Ovary (tissue), 9 donors: ENCODE results near the gene TEX36. TPM values are rescaled to one million over a fixed set of nuclear protein-coding genes. Genes with fewer than 3 reads are reported as not detected.

Source experiments
- DNase-seq, 5 donors: peaks; one replicate each; pipeline ENCODE4 v3.0.0-alpha.2; 2019 to 2020
- H3K27ac ChIP-seq, 2 donors: fragments of 200-600 bp; one replicate each; pipeline versions ENCODE4 v1.5.1 to v1.8.0; 2019 to 2022
- H3K27me3 ChIP-seq: fragments of 200-600 bp; one replicate; pipeline ENCODE4 v1.8.0; 2022
- H3K36me3 ChIP-seq: fragments of 200-600 bp; sonication (generic); one replicate; pipeline ENCODE4 v1.5.1; 2019
- H3K4me1 ChIP-seq: one replicate; pipeline ENCODE4 v1.8.1; 2013; ENCODE audit warnings: mild to moderate bottlenecking, moderate library complexity; ENCODE audit not compliant: insufficient read depth
- H3K4me3 ChIP-seq: fragments of 200-600 bp; sonication (generic); one replicate; pipeline ENCODE4 v1.5.1; 2017
- H3K9me3 ChIP-seq, 2 donors: fragments of 200-600 bp in 1 of 2; sonication (generic) in 1 of 2; one replicate each; pipeline versions ENCODE4 v1.5.1 to v1.8.1; 2013 to 2019; ENCODE audit warnings: mild to moderate bottlenecking in 1 of 2, moderate library complexity in 1 of 2
- CTCF ChIP-seq, 3 donors: fragments of 450-650 bp in 2 of 3; fragments of 200-600 bp in 1 of 3; IDR thresholded peaks; one replicate each; pipeline versions ENCODE4 v1.5.1 to v1.8.0; 2016 to 2022; ENCODE audit warnings: antibody characterized with exemption in 3 of 3, mild to moderate bottlenecking in 1 of 3
- EP300 ChIP-seq: sonication (generic); formaldehyde crosslinking; IDR thresholded peaks from one replicate; pipeline ENCODE4 v1.6.1; 2017; ENCODE audit warnings: antibody characterized with exemption
- POLR2A ChIP-seq: fragments of 450-650 bp; IDR thresholded peaks from one replicate; pipeline ENCODE4 v1.6.1; 2017; ENCODE audit warnings: antibody characterized with exemption, mild to moderate bottlenecking, moderate library complexity
- WGBS, 3 donors: extraction: QIAGEN DNeasy Blood & Tissue Kit in 1 of 3; methylation state at CpG; one replicate each; pipeline versions ENCODE4 v1.1.5 to v1.1.7; 2013 to 2017; 5-methylcytosine and 5-hydroxymethylcytosine counted together
- intact Hi-C, 4 donors: fragments of 100-400 bp; cut with DNase I; formaldehyde crosslinking; loops; one replicate each; pipeline versions ENCODE4 v1.11.0 to v1.15.1; 2022 to 2023
- polyA plus RNA-seq, 2 donors: library from polyadenylated mRNA; stranded (reverse); fragments of 200-250 nt in 1 of 2; fragments of 350-450 nt in 1 of 2; fragmentation: Illumina TruSeq in 1 of 2; extraction: RNeasy Lipid Tissue Mini Kit (QIAGEN cat#74804) in 1 of 2; gene quantifications; one replicate each; pipeline ENCODE4 v1.2.3, GENCODE V29; 2013 to 2014
- total RNA-seq, 7 donors: library from RNA; depleted of rRNA in 2 of 7; stranded (reverse); fragments of >200 nt in 2 of 7; fragmentation: NEBNext Ultra II Directional in 3 of 7; extraction: Animal tissue kit (Norgen Biotek cat#: 25700) in 3 of 7; gene quantifications; one replicate each; pipeline versions ENCODE4 v1.1.0 to v1.2.4, GENCODE V29; 2016 to 2023
- donor health status: DM: no; HTN: no; CAD: no; lungs with moderate emphysema.
- donor health status: DM: no; HTN: no; CAD: no.
- donor health status: Bipolar disorder and iron deficiency.
- donor health status: DM: yes; HTN: yes; CAD: no.
- donor health status: DM: no; HTN: no; CAD: no.
- donor health status: DM: yes; HTN: yes; CAD: no.

TEX36 gene
- total and polyA plus RNA-seq, 9 donors, result not detected

DNA sequence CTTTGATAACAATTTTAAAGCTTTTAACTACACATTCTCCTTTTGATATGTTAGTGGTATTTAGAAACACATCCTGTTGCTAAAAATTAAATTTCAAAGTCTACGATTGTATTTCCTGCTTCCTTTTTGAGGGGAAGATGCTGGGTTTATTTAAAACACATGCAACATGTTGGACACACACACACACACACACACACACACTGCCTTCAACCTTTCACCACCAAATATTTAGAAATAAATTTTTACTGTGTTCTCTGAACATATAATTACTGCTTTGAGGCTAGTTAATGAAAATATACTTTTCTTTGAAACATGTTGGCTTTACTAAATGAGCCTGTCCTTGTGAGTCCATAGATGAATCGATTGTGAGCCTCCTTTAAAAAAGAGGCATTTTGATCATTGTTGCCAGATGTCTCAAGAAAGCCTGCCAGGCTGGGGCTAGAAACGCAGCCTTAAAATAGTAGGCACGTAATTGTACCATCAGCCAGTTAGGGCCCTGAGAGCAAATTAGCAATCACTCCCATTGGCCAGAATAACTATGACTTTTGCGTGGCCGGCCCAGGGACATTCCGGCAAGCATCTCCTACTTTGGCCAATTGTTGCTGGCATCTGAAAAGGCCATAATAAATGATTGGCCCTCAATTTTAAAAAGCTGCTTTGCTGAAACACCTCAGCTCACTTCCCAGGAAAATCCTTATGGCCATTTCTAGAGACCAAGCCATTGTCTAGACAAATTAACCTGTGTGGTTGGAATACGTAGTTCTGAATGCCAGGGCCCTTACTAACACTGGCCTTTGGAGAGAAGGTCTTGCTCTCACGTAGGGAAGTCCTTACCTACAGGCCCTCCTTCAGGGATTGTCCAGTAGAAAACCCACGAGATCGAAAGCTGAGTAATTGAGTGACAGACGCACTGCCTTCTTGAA lies 9.9 kb upstream of the TEX36 start:
- no peaks in the 10 kb centered on the region for H3K27me3 ChIP-seq
- TF ChIP-seq EP300, result no peak
- TF ChIP-seq CTCF (IDR thresholded peaks at IDR 0.05), result no peak
- no peak for TF ChIP-seq POLR2A
- H3K36me3 ChIP-seq, result no peaks in the 10 kb centered on the region
- no peaks in the 10 kb centered on the region for H3K9me3 ChIP-seq
- no peak overlapping the region for H3K4me3 ChIP-seq
- intact Hi-C loops, result no loop called here
- DNase-seq, result no peak
- 78 to 86% (median 83%) methylated on average over 12 of the region's 12 CpGs for WGBS, 3 donors
- H3K27ac ChIP-seq, result no peak overlapping the region
- H3K4me1 ChIP-seq, result no peaks in the 10 kb centered on the region

DNA sequence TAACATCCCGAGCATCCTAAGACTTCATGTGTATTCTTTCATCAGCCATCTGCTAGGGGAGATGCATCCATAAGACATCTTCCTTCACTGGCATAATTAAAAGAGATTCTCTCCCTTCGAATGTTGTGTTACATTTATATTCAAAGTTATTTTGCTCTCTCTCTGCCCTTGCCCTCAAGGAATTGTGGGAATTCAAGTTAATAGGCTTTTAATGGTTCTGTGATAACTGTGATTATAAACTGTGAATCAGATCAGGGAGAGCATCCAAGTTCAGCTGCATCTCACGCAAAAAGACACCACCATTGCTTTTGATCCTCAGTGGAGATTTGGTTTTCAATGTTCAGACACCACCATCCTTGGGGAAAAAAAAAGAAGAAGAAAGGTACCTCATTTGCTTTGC lies 9.2 kb upstream of the TEX36 start:
- WGBS, 3 donors, result 56 to 66% (median 64%) methylated on average over 3 of the region's 3 CpGs

GRCh38 chr10:125691160-125691981 lies 8.4 kb upstream of the TEX36 start:
- H3K27me3 ChIP-seq, result no peaks in the 10 kb centered on the region
- intact Hi-C loops, result no loop called here
- H3K36me3 ChIP-seq, result no peaks in the 10 kb centered on the region
- H3K9me3 ChIP-seq, result no peaks in the 10 kb centered on the region
- H3K4me3 ChIP-seq, result no peak overlapping the region
- DNase-seq, result no peak
- no peak overlapping the region for H3K27ac ChIP-seq
- no peaks in the 10 kb centered on the region for H3K4me1 ChIP-seq
- 87 to 90% (median 87%) methylated on average over 19 of the region's 19 CpGs for WGBS, 3 donors
- no peak for TF ChIP-seq POLR2A
- TF ChIP-seq EP300, result no peak

More for the DNA sequence above, 9.2 kb upstream of the TEX36 start:
- TF ChIP-seq CTCF (IDR thresholded peaks at IDR 0.05), result no peak
- no peak for TF ChIP-seq EP300
- no peak for TF ChIP-seq POLR2A
- H3K27me3 ChIP-seq, result no peaks in the 10 kb centered on the region
- no peaks in the 10 kb centered on the region for H3K9me3 ChIP-seq
- intact Hi-C loops, result no loop called here
- no peak overlapping the region for H3K4me3 ChIP-seq
- H3K36me3 ChIP-seq, result no peaks in the 10 kb centered on the region
- DNase-seq, result no peak
- H3K4me1 ChIP-seq, result no peaks in the 10 kb centered on the region
- no peak overlapping the region for H3K27ac ChIP-seq

GRCh38 chr10:125689955-125690569 lies 7.1 kb upstream of the TEX36 start:
- Histone ChIP-seq H3K4me1 (no peaks in the 10 kb centered on the region), H3K36me3 (no peaks in the 10 kb centered on the region), H3K4me3 (no peak overlapping the region), H3K27ac (no peak overlapping the region), H3K27me3 (no peaks in the 10 kb centered on the region), H3K9me3 (no peaks in the 10 kb centered on the region)
- 79 to 92% (median 89%) methylated on average over 8 of the region's 8 CpGs for WGBS, 3 donors
- DNase-seq, result no peak
- no peak for TF ChIP-seq EP300
- no peak for TF ChIP-seq CTCF (IDR thresholded peaks at IDR 0.05)
- no peak for TF ChIP-seq POLR2A
- intact Hi-C loops, result no loop called here
